Measurements from ENCODE around the gene COG6.
A peak's percentile ranks its signal among the peaks of the same experiment; 100 is the strongest.

The COG6 gene

DNA sequence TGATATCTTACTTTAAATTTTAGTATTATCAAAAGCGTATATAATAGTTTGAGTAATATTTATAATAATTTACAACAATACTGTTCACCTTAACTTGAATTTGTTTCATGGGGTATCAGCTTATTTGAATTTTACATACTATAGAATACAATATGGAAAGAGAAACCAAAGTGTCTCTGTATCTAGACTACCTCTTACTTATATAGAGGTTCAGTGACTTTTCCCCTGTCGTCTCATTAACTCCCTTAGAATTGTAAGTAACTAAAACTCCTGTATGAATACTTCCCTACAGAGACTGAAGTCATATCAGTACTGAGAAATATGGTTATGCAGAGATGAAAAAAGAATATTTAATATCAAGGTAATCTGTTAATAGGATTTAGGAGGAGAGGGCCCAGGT, 26.8 kb downstream of the COG6 start:
- no peak for DNase-seq (ENCODE audit: low read depth)

DNA sequence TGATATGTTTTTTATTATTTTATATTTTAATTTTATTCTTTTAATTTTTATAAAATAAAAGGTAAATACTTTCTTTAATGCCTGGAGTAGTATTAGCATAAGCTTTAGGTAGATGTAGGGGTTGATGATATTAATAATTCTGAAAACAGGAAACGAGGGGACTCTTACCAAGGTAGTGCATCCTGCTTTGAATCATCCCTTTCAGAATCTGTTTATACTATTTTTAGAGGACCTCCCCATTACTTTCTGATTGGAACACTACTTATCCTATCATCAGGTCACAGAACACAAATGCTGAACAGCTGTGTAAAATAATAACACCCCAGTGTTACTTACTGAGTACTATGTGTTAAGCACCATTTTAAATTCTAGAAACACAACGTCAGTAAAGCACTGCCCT, 27.3 kb downstream of the COG6 start:
- no peak for DNase-seq (ENCODE audit: low read depth)

DNA sequence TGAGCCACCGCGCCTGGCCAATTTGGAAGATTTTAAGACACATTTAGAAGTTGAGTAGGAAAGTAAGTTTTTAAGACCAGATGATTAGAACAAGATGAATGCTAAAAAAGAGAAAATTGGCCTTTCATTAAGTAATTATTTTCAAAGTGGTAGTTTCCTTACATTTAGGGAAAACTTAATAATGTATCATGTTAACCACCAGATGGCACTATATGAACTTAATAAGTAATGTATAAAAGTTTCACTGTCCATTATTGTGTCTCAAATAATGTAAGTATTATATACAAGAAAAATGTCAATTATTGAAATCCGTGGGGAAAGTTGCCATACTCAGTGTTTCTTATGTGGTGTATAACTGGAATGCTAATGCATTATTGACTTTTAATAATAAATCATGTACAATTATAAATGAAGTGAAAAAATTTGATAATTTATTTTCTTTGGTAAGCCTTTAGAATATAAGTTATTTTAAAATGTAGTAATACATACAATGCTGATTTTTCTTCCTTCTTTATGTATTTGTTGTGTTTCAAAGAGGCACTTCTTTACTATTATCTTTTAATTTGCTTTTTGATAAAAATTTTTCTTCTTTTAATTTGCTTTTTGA, 29.2 kb downstream of the COG6 start:
- peak; percentile 60 for DNase-seq (ENCODE audit: low read depth)

DNA sequence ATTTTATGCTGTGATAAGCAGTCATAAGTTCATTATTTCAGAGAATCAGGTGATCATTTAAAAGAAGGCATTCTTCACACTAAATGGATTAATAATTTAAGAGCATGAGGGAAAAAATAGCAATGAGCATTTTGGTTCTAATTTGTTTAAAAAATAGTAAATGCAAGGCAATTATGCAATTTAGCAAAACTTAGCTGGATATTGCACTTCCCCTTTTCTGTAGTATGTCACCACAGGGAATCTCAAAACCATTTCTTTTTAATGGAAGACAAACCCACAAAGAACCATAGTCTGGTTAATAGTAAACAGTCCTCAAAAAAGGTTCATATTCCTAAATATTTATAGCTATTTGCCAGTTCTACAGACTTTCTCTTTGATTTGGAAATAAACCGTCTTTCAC, 30.2 kb downstream of the COG6 start:
- DNase-seq (ENCODE audit: low read depth): no peak

DNA sequence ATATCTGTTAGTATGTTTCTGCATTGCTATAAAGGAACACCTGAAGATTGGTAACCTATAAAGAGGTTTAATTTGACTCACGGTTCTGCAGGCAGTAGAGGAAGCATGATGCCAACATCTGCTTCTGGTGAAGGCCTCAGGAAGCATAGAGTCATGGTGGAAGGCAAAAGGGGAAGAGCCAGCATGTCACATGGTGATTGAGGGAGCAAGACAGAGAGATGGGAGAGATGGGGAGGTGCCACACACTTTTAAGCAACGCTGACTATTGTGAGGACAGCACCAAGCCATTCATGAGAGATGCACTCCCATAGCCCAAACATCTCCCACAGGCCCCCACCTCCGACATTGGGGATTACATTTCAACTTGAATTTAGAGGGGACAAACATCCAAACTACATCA, 32.8 kb downstream of the COG6 start:
- DNase-seq (ENCODE audit: low read depth): no peak

DNA sequence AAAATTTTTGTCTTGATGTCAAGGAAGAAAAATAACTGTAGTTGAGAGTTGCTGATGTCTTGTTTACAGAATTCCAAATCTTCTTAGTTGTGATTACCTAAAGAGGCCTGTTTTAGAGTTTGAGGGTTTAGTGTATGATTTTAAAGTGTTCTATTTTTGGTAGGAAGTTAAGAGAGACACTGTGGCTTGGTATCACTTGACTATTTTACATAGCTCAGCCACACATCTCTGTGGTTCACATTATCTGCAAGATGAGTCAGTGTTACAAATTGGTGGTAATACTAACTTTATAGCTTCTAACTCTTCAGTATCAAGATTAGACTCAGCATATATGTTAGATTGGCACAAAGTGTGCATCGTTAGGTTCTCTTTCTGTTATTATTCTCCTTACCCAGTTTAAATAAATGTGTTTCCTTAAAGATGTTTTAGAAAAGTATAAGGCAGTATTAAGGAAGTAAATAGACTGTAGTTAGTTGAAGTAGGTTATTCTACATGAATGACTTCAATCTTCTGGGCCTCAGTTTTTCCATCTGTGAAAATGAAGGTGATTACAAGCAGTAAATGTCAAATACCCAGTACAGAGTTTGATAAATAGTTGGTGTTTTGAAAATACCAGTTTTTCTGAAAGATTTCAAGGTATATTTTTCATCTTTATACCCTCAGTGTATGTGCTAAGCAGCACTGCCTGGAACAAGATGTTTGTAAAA, 33.4 kb downstream of the COG6 start:
- peak; percentile 81 for DNase-seq (ENCODE audit: low read depth)

DNA sequence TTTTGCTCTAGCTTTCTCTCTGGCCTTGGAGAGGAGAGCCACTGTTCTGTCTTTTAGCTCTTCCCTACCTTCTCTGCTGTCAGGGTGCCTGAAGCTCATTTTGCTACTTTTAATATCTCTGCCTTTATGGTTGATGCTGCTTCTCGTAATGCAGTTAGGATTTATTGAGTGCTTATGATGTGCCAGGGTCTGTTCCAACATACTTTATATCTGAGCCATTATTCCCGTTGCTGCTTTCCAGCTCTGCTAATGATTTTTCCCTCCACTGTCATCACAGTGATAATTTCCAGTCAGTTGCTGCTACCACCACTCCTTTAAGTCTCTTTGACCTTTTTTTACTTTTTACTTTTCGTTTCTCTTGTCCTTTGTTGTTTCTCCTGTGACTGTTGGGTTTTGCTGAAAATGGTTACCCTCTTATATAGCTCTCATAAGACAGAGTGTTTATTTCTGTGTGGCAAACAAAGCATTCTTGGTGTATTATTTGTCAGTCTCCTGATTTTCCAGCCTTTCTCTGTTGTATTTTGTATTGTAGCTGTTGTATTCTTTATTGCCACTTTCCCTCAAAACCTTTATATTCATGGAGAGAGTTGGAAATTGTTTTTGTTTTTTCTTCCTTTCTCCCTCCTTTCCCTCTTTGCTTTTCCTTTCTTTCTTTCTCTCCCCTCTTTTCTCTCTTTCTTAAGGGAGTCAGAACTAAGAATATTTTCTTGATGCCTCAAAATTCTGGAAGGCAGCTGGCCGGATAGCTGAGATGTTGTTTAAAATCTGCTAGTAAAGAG, 37.4 kb downstream of the COG6 start:
- peak; percentile 35 for DNase-seq (ENCODE audit: low read depth)

DNA sequence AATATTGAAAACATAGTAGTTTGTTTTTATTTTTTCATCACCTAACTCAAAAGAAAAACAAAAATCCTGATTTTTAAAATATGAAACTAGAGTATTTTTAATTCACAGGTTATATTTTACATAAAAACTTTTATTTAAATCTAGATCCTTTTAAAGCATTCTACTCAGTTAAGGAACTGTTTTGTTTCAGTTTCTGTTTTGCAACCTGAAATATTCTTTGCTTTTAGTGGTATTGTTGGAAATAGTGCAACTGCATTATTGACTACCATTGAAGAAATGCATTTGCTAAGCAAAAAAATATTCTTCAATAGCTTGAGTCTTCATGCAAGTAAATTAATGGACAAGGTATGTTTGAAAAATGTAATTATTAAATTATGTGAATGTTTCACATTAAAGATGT, 43.8 kb downstream of the COG6 start:
- no peak for DNase-seq (ENCODE audit: low read depth)

DNA sequence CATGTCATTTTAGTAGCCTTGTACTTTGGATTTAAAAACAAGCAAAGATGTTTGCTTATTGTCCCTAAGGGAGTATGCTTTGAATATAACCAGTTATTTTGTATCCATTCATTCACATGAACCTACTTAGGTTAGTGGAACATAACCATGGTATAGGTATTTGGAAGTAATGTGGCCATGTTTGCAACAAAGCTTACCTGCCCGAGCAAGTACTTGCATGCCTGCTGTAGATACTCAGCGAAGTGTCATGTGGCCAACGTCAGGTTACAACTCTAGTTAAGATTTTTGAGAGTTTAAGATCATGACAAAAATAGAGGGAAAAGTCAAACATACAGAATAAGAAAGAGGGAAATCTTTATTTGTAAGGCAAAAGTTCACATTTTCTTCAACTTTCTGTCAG, 57.2 kb downstream of the COG6 start:
- no peak for DNase-seq (ENCODE audit: low read depth)

DNA sequence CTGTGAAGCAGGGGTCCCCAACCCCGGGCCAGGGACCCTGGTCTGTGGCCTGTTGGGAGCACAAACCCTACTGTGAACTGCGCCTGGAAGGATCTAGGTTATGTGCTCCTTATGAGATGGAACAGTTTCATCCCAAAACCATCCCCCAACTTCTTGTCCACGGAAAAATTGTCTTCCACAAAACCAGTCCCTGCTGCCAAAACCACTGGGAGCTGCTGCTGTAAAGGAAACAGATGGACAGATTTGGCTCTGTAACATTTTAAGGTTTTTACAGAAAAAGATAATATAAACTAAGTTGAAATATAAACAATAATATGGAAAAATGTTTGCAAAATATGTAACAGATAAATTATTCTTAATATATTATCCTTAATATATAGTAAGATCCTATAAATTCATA, 73.7 kb downstream of the COG6 start:
- no peak for DNase-seq (ENCODE audit: low read depth)

DNA sequence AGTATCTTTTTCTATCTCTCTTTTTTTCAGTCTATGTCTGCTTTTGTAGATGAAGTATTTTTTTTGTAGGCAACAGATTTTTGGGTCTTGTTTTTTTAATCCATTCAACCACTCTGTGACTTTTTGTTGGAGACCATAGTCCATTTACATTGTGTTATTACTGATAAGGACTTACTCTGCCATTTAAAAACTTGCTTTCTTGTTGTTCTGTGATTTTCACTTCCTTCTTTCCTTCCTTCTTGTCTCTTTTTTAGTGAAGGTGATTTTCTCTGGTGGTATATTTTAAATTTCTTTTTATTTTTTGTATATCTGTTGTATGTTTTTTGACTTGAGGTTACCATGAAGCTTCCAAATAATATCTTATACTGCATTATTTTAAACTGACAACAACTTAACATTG, 79.5 kb downstream of the COG6 start:
- DNase-seq (ENCODE audit: low read depth): no peak

DNA sequence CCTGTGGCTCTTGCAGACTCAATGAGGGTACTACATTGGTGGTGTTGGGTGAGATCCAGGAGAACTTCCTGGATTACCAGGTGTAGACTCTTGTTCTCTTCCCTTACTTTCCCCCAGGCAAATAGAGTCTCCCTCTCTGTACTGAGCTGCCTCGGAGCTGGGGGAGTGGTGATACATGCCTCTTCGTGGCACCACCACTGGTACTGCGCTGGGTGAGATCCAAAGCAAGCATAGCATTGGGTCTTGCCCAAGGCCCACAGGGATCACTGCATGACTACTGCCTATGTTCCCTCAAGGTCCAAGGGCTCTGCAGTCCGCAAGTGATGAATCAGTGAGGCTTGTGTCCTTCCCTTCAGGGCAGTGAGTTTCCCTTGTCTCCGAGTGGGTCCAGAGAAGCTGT, 81.6 kb downstream of the COG6 start:
- no peak for DNase-seq (ENCODE audit: low read depth)

DNA sequence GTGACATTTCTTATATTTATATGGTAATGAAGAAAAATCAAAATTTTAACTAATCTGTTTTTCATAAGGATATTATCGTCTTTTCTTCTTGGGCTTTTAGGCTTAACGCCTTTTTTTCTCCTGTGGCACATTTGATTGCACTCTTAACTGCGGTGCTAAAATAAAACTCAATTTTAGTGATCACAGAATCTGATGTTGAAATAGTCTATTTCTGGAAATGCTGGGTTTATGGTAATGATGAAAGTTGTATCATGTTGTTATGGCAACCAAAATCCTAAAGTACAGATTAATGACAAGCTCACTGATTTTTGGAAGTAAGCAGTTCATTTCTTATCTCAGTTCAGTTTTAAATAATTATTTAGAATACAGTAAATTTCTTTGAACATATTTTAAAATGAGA, 85.3 kb downstream of the COG6 start:
- DNase-seq (ENCODE audit: low read depth): no peak

DNA sequence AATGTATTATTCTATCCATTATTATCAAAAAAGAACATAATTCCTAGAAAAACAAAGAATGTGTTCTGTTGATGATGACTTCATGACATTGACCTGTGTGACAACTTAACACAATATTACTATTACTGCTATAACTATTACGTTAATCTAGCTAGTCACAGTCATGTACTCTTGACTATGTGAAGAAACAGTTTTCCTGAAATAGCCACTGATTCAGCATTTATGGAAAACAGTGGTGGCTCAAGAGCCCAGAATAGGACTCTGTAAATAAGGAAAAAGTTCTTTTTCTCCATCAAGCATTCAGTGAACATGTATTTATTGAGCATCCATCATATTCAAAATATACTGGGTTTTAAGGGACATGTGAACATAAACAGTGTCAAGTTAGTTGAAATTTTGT, 93.5 kb downstream of the COG6 start:
- no peak for DNase-seq (ENCODE audit: low read depth)

DNA sequence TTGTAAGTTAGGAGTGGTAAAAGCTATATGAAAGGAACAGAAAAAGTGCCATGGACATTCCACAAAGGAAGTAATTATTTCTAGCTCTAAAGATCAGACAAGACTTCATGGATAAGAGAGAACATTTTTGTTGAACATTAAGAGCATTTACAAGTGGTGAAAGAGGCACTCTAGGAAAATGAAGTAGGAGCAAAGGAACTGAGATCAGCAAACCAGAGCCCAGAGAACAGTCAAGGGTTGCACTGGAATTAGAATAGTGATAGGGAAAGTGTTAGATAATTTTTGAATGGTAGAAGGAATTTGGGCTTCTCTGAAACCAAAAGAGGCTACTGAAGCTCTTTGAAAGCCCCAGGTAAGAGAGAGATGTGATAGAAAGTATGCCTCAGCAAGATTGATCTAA, 94.1 kb downstream of the COG6 start:
- no peak for DNase-seq (ENCODE audit: low read depth)

DNA sequence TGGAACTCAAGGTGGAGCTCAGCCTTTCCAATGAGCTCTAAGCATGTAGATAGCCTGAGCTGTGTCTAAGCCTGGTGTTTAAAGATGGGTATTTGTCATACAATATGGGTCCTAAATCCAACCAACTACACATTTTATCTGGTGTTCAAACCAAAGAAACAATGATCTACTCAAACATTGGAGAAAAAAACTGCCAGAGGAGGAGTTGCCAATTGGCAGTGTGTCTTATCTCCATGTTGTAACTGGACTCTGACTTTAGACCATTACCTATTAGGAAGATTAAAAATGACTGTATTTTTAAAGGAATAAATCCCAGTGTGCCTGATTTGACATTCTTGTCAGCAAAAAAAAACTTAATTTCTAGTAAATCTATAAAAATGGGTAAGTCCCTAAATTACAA, 96.3 kb downstream of the COG6 start:
- DNase-seq (ENCODE audit: low read depth): no peak

DNA sequence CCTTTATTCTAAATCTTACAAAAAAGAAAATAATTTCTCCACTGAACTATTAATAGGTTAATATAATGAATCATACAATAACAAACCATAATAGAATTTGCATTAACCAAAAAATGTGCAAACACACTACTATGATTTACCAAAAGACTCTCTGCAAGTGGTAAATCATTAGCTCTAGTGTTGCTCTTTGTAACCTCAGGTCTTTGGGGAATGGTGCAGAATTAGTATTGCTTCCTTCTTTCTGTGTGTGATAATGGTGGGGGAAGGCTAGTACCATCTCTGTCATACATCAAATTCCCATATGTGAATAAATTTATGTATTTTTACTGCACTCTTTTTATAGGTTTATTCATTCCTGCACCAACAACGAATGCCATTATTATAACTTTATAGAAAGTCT, 105.1 kb downstream of the COG6 start:
- no peak for DNase-seq (ENCODE audit: low read depth)

DNA sequence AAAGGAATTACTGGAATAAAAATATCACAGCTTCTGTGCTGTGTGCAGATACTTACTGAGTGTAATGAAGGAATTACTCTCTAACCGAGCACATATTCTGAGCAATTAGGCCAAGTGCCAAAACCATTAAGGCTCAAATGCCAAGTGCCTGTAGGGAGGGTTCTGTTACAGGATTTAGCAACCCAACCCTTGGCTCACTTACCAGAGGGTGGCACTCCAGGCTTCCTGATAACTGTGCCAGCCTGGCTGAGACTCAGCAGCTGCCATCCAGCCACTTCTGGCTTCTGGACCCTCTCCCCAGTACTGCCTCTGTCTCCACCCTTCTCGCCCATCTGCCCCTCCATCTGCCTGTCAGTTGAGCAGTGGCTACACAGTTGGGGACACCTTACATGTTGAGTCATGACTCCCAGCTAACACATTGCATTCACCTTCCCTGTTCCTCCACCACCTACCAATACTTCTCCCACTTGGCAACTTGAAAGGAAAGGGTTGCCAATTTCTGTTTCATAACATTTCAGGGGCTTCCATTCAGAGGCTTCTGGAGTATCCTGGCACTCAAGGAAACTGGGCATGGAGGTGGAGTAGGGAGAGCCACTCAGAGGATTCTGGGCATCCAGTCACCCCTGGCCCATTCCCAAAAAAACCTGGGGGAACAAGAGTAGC, 110.5 kb downstream of the COG6 start:
- peak; percentile 65 for DNase-seq (ENCODE audit: low read depth)

DNA sequence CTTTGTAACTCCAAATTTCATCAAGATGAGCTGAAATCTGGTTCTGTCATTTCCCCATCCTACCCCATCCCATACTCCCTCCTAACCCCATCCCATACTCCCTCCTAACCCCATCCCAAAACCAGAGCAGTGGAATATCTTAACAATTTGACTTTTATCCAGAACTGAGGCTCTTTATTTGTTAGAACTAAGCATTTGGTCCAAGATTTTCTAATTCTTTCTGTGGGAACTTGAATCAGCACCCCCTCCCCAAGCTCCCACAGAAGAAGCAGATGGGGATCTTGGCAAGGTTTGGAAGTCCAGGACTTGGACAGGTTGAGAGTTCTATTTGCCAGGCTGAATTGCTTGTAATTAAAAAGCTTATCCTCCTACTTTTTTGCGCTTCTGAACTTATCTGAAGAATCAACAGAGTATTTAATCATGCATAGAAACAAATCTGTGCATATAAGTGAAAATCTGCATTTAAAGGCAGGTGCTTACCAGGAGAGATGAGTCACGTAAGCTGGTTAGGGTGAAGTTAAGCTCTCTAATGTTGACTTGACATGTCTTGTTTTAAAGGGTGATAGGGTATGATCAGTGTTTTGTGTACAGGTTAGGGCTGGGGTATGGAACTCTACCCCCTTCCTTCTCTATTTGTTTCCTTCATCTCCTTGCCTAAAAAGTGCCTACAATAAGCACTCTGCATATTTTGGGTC, 111.1 kb downstream of the COG6 start:
- no peak for DNase-seq (ENCODE audit: low read depth)

DNA sequence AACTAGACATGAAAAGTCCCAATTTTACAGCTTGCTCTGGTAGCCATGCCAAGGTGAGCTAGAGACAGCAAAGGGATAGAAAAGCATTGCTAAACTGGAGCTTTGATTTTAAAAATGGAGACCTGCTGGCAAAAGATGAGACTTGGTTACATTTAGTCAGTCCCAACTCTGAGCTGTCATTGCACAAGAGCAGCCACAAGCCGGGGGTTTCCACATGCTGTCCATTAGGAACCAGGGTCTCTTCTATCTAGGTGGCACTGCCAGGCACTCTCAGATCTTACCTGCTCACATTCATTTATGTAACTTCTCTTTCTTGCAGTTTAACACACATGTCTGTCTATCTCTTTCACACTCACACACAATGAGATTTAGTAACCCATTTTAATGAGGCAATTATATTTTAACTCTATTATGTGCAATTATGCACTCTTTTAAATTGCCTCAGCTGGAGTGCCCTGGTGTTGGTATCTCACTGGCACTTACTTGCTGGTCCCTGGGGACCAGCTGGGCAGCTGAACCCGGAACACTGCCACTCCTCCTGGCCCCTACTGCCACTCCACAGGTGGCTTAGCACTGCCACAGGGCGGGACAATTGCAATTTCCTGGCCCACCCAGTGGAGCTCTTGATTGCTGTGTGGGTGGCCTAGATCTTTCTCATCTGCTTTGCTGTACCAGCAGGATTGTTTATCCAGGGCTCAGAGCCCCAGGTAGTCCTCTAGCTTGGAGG, 112.5 kb downstream of the COG6 start:
- no peak for DNase-seq (ENCODE audit: low read depth)

DNA sequence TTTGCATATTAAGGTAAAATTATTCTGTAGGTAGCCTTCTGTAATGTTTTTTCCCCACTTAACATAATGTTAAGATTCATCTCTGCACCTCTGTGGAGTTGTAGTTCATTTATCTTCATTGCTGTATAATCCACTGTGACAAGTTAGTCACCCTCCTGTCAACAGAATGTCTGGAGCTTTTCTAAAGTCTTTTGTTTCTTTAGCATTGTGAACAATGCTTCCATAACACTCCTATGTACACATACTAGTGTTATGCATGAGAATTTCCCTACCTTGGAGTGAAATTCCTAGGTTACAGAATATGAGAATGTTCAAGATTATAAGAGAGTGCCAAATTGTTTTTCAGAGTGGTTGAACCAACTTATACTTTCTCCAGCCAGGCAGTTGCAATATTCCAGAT, 113.5 kb downstream of the COG6 start:
- peak; percentile 21 for DNase-seq (ENCODE audit: low read depth)

Measured in amniotic epithelial cell (primary cell).